Peyer's patch (tissue), 4 donors: Measurements from ENCODE around the gene MYD88.

Experiments
- CTCF ChIP-seq, 6 experiments: fragments of 450-650 bp in 4 of 6; fragments of 200-600 bp in 2 of 6; sonication (generic) in 1 of 6; IDR thresholded peaks; one replicate each; pipeline ENCODE4 v1.5.1; 2017 to 2019; ENCODE audit warnings: antibody characterized with exemption in 6 of 6, mild to moderate bottlenecking in 3 of 6, moderate library complexity in 1 of 6
- POLR2A ChIP-seq, 2 donors: fragments of 450-650 bp; IDR thresholded peaks; one replicate each; pipeline ENCODE4 v1.5.1; 2017; ENCODE audit warnings: antibody characterized with exemption in 2 of 2, mild to moderate bottlenecking in 2 of 2, moderate library complexity in 2 of 2

DNA sequence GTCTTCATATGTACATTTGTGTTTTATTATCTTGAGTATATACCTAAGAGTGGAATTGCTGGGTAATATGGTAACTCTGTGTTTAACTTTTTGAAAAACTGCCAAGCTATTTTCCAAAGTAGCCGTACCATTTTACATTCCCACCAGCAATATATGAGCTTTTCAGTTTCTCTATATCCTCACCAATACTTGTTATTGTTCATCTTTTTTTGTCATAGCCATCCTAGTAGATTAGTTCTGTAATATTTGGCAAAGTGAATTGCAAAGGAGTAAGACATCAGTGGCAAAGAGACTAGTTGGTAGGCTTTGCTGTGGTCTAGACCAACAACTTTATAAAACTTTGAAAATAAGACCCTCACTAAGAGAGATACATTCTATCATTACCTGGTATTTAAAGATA is 48.3 kb downstream of the MYD88 start:
- TF ChIP-seq CTCF (IDR thresholded peaks at IDR 0.05) (no peak), POLR2A (IDR thresholded peaks at IDR 0.05) (no peak)
